ENCODE measurements around the gene UROD. TPM values are rescaled to one million over a fixed set of nuclear protein-coding genes. Genes with fewer than 3 reads are reported as not detected.

The UROD gene
- total RNA-seq, 5 donors from 2014 or later (not counting 1 experiment from before 2014, with no cell fraction given): 52.0 to 58.6 (median 57.3) TPM

DNA sequence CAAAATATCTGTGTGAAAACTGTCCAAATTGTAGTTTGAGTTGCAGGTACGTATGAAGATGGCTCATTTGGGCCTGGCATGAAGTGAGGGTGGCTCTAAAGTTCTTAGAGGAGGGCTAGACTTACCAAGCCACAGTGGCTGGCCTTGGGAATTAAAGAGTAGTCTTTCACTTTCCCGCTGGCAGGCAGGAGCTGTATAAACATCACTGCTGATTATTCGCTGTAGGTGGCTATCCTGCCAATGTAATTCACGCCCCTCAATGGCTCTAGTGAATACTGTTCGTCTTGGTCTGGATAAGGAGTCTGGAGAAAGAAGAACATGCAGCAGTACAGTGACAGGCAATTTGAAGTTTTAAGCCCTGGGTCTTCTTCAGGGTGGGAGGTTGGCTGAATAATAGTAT, 31.0 kb downstream of the UROD start:
- CTCF ChIA-PET: no interaction called here
- no peaks in the 10 kb centered on the region for H3K27me3 ChIP-seq (replicated peaks in 1 of 2; ENCODE audit: control insufficient read depth in 2 of 2, extremely low read depth in 1 of 2, insufficient read depth in 2 of 2, low read length in 1 of 2)
- no peaks in the 10 kb centered on the region for H3K27me3 Mint-ChIP-seq
- no peaks in the 10 kb centered on the region for H3K36me3 ChIP-seq (ENCODE audit: control insufficient read depth in 2 of 2, extremely low read depth in 1 of 2, insufficient read depth in 1 of 2, low read length in 1 of 2)
- peaks cover 26% of the 10 kb centered on the region for H3K36me3 Mint-ChIP-seq
- no peaks in the 10 kb centered on the region for H3K9me3 ChIP-seq
- WGBS (ENCODE audit: insufficient coverage): 100% methylated on average over 4 of the region's 5 CpGs
- no peak overlapping the region for H3K27ac ChIP-seq (ENCODE audit: low read length)
- H3K4me1 Mint-ChIP-seq: no peaks in the 10 kb centered on the region
- H3K4me1 ChIP-seq (ENCODE audit: control insufficient read depth in 1 of 2, extremely low read depth in 1 of 2, insufficient read depth in 2 of 2, low read length in 2 of 2): no peaks in the 10 kb centered on the region
- H3K9me3 Mint-ChIP-seq: no peaks in the 10 kb centered on the region
- no peak for DNase-seq
- POLR2A ChIA-PET: interaction anchor here in 1 of 2 donors (0.5 kb wide), 1 partner anchor 52 kb away, joined by 3 read pairs; no protein-coding TSS in a partner anchor
- no peak overlapping the region for H3K4me3 Mint-ChIP-seq
- no peak for ATAC-seq (replicated peaks in 1 of 4)
- no peak overlapping the region for H3K4me3 ChIP-seq (ENCODE audit: control insufficient read depth in 1 of 2, extremely low read depth in 1 of 2, low read length in 1 of 2)
- no peak overlapping the region for H3K27ac Mint-ChIP-seq

GRCh38 chr1:45044916-45045315, 32.9 kb downstream of the UROD start:
- no peak overlapping the region for H3K27ac ChIP-seq (ENCODE audit: low read length)
- Mint-ChIP-seq H3K9me3 (no peaks in the 10 kb centered on the region), H3K4me3 (no peak overlapping the region), H3K4me1 (peaks cover 0 to 5% (median 5%) of the 10 kb centered on the region in 3 donors), H3K36me3 (peaks cover 23% of the 10 kb centered on the region), H3K27ac (no peak overlapping the region), H3K27me3 (no peaks in the 10 kb centered on the region)
- no peaks in the 10 kb centered on the region for H3K9me3 ChIP-seq
- H3K4me1 ChIP-seq (ENCODE audit: control insufficient read depth in 1 of 2, extremely low read depth in 1 of 2, insufficient read depth in 2 of 2, low read length in 2 of 2): peaks cover 0 to under 1% of the 10 kb centered on the region in 2 experiments
- no peak overlapping the region for H3K4me3 ChIP-seq (ENCODE audit: control insufficient read depth in 1 of 2, extremely low read depth in 1 of 2, low read length in 1 of 2)
- no peaks in the 10 kb centered on the region for H3K36me3 ChIP-seq (ENCODE audit: control insufficient read depth in 2 of 2, extremely low read depth in 1 of 2, insufficient read depth in 1 of 2, low read length in 1 of 2)
- ATAC-seq (replicated peaks in 1 of 4): no peak
- CTCF ChIA-PET: interaction anchor here in 1 of 2 donors (0.7 kb wide), 1 partner anchor 22 kb away, joined by 3 read pairs; no protein-coding TSS in a partner anchor
- H3K27me3 ChIP-seq (replicated peaks in 1 of 2; ENCODE audit: control insufficient read depth in 2 of 2, extremely low read depth in 1 of 2, insufficient read depth in 2 of 2, low read length in 1 of 2): no peaks in the 10 kb centered on the region
- POLR2A ChIA-PET: no interaction called here
- no CpG with 5 or more reads among the region's 1 CpG for WGBS (ENCODE audit: insufficient coverage)
- DNase-seq: no peak

DNA sequence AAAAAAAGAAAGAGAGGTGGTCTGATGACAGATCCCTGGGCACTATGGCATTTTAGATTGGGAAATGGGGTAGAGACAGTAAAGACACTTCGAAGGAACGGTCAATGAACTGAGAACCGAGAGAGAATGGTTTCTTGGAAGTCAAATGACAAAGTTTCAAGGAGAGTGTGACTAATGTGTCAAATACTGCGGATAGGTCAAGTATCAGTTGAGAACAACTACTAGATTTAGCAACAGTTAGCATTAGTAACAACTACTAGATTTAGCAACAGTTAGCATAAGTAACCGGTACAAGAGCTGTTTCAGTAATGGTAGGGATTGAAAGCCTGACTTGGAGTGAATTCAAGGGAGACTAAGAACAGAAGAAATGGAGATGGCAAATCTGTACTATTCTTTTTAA, 35.0 kb downstream of the UROD start:
- Histone ChIP-seq H3K27ac (ENCODE audit: low read length) (no peak overlapping the region), H3K4me1 (ENCODE audit: control insufficient read depth in 1 of 2, extremely low read depth in 1 of 2, insufficient read depth in 2 of 2, low read length in 2 of 2) (peaks cover 9 to 11% of the 10 kb centered on the region in 2 experiments), H3K36me3 (ENCODE audit: control insufficient read depth in 2 of 2, extremely low read depth in 1 of 2, insufficient read depth in 1 of 2, low read length in 1 of 2) (no peaks in the 10 kb centered on the region), H3K27me3 (replicated peaks in 1 of 2; ENCODE audit: control insufficient read depth in 2 of 2, extremely low read depth in 1 of 2, insufficient read depth in 2 of 2, low read length in 1 of 2) (no peaks in the 10 kb centered on the region), H3K9me3 (no peaks in the 10 kb centered on the region), H3K4me3 (ENCODE audit: control insufficient read depth in 1 of 2, extremely low read depth in 1 of 2, low read length in 1 of 2) (no peak overlapping the region)
- H3K27me3 Mint-ChIP-seq: no peaks in the 10 kb centered on the region
- CTCF ChIA-PET: no interaction called here
- H3K9me3 Mint-ChIP-seq: no peaks in the 10 kb centered on the region
- no peak overlapping the region for H3K27ac Mint-ChIP-seq
- H3K4me1 Mint-ChIP-seq: peaks cover 14 to 20% (median 19%) of the 10 kb centered on the region in 3 donors
- POLR2A ChIA-PET: no interaction called here
- no peak for DNase-seq
- peaks cover 11% of the 10 kb centered on the region for H3K36me3 Mint-ChIP-seq
- 94% methylated on average over 3 of the region's 5 CpGs for WGBS (ENCODE audit: insufficient coverage)
- no peak for ATAC-seq (replicated peaks in 1 of 4)
- H3K4me3 Mint-ChIP-seq: no peak overlapping the region

DNA sequence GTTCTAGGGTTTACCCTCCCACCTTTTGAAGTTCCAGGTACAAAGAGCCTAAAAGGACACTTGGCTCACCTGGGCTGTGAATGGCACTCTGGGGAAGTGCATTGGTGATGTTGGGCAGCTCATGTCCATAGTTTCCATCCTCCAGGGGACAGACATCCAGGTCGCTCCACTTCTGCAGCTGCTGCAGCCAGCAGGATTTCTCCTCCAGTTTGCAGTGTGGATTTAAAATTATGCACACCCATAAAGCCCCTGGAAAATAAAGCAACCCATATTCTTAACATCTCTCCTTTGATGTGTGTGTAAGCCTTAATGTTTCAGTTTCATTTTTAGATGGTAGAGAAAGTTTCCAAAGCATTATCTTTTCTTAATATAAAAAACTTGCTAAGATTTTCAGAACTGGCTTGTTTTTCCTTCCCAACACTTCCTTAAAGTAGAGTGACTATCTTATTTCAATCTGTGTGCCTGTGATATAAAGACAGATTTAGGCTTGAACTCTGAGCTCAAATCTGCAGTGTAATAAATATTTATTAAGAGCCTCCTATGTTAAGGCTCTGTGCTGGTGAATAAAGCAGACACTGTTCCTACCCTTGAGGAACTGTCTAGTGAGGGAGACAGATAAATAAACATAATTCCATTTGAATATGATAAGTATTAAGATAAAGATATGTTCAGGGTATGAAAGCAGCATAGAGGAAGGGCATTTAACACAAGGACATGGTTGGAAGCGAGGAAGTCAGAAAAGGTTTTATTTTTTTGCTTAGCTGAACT, 39.1 kb downstream of the UROD start:
- WGBS (ENCODE audit: insufficient coverage): no CpG with 5 or more reads among the region's 2 CpGs
- DNase-seq: peak in 3 of 35 experiments; percentile 3 to 34 (median 6)
- CTCF ChIA-PET: interaction anchor here (0.6 to 1.2 kb wide), 4 partner anchors 9 to 542 kb away, joined by 3 to 6 read pairs (median 4); partner anchors contain the start of gene HECTD3 (in 1 of the 2)
- H3K4me3 ChIP-seq (ENCODE audit: control insufficient read depth in 1 of 2, extremely low read depth in 1 of 2, low read length in 1 of 2): peak overlapping the region; percentile 31 to 39
- Mint-ChIP-seq H3K4me3 (peak overlapping the region; percentile 66 to 77 (median 72)), H3K27me3 (no peaks in the 10 kb centered on the region), H3K36me3 (peaks cover 8% of the 10 kb centered on the region), H3K9me3 (no peaks in the 10 kb centered on the region), H3K4me1 (peaks cover 14 to 23% (median 20%) of the 10 kb centered on the region in 3 donors), H3K27ac (peak overlapping the region; percentile 93 to 96)
- POLR2A ChIA-PET: interaction anchor here in 1 of 2 donors (0.5 to 0.6 kb wide), 2 partner anchors 65 to 297 kb away, joined by 3 read pairs; no protein-coding TSS in a partner anchor
- H3K4me1 ChIP-seq (ENCODE audit: control insufficient read depth in 1 of 2, extremely low read depth in 1 of 2, insufficient read depth in 2 of 2, low read length in 2 of 2): peaks cover 9 to 11% of the 10 kb centered on the region in 2 experiments
- peak; percentile 66 to 83 (median 74) for ATAC-seq (replicated peaks in 1 of 4)
- H3K27me3 ChIP-seq (replicated peaks in 1 of 2; ENCODE audit: control insufficient read depth in 2 of 2, extremely low read depth in 1 of 2, insufficient read depth in 2 of 2, low read length in 1 of 2): no peaks in the 10 kb centered on the region
- H3K9me3 ChIP-seq: no peaks in the 10 kb centered on the region
- peak overlapping the region; percentile 71 for H3K27ac ChIP-seq (ENCODE audit: low read length)
- no peaks in the 10 kb centered on the region for H3K36me3 ChIP-seq (ENCODE audit: control insufficient read depth in 2 of 2, extremely low read depth in 1 of 2, insufficient read depth in 1 of 2, low read length in 1 of 2)

- H3K27ac Mint-ChIP-seq: no peak overlapping the region
- H3K36me3 Mint-ChIP-seq: peaks cover 14% of the 10 kb centered on the region
- H3K9me3 ChIP-seq: no peaks in the 10 kb centered on the region
- no peaks in the 10 kb centered on the region for H3K27me3 Mint-ChIP-seq
- H3K36me3 ChIP-seq (ENCODE audit: control insufficient read depth in 2 of 2, extremely low read depth in 1 of 2, insufficient read depth in 1 of 2, low read length in 1 of 2): no peaks in the 10 kb centered on the region
- no peaks in the 10 kb centered on the region for H3K9me3 Mint-ChIP-seq
- CTCF ChIA-PET: no interaction called here
- DNase-seq (no peak), ATAC-seq (replicated peaks in 1 of 4) (no peak)
- H3K4me1 Mint-ChIP-seq: peaks cover 0 to 4% (median 0%) of the 10 kb centered on the region in 3 donors
- H3K27me3 ChIP-seq (replicated peaks in 1 of 2; ENCODE audit: control insufficient read depth in 2 of 2, extremely low read depth in 1 of 2, insufficient read depth in 2 of 2, low read length in 1 of 2): no peaks in the 10 kb centered on the region
- H3K4me3 Mint-ChIP-seq: no peak overlapping the region
- WGBS (ENCODE audit: insufficient coverage): 100% methylated on average over 1 of the region's 1 CpG
- no peaks in the 10 kb centered on the region for H3K4me1 ChIP-seq (ENCODE audit: control insufficient read depth in 1 of 2, extremely low read depth in 1 of 2, insufficient read depth in 2 of 2, low read length in 2 of 2)
- H3K4me3 ChIP-seq (ENCODE audit: control insufficient read depth in 1 of 2, extremely low read depth in 1 of 2, low read length in 1 of 2): no peak overlapping the region
- POLR2A ChIA-PET: no interaction called here
- no peak overlapping the region for H3K27ac ChIP-seq (ENCODE audit: low read length)
These were observed 45.5 kb downstream of the UROD start for GRCh38 chr1:45057542-45057941.

DNA sequence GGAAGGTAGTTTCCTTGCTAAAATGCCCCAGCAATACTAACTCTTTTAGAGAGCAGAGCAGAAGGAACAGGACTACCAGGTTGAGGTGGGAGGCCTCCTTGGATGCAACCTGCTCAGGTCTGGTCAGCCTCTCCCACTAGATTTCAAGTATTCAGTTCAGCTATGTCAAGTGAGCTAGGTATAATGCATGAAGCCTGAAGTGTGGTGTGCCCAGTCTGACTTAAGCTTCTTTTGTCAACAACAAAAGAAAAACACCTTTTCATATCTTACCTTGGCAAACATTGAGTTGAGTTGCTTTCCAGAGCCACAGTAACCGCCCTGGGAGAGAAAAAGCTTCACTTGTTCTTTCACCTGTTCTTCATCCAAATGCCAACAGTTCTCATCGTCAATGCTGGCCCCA, 47.8 kb downstream of the UROD start:
- Histone ChIP-seq H3K27ac (ENCODE audit: low read length) (no peak overlapping the region), H3K4me1 (ENCODE audit: control insufficient read depth in 1 of 2, extremely low read depth in 1 of 2, insufficient read depth in 2 of 2, low read length in 2 of 2) (no peaks in the 10 kb centered on the region), H3K4me3 (ENCODE audit: control insufficient read depth in 1 of 2, extremely low read depth in 1 of 2, low read length in 1 of 2) (no peak overlapping the region), H3K9me3 (no peaks in the 10 kb centered on the region), H3K27me3 (replicated peaks in 1 of 2; ENCODE audit: control insufficient read depth in 2 of 2, extremely low read depth in 1 of 2, insufficient read depth in 2 of 2, low read length in 1 of 2) (no peaks in the 10 kb centered on the region), H3K36me3 (ENCODE audit: control insufficient read depth in 2 of 2, extremely low read depth in 1 of 2, insufficient read depth in 1 of 2, low read length in 1 of 2) (no peaks in the 10 kb centered on the region)
- POLR2A ChIA-PET: interaction anchor here (0.5 to 0.6 kb wide), 3 partner anchors 199 to 343 kb away, joined by 3 to 6 read pairs (median 4); no protein-coding TSS in a partner anchor
- Mint-ChIP-seq H3K4me3 (no peak overlapping the region), H3K27me3 (no peaks in the 10 kb centered on the region), H3K9me3 (no peaks in the 10 kb centered on the region), H3K4me1 (no peaks in the 10 kb centered on the region), H3K36me3 (peaks cover 14% of the 10 kb centered on the region), H3K27ac (no peak overlapping the region)
- WGBS (ENCODE audit: insufficient coverage): no CpG with 5 or more reads among the region's 2 CpGs
- no peak for ATAC-seq (replicated peaks in 1 of 4)
- DNase-seq: no peak
- CTCF ChIA-PET: interaction anchor here in 1 of 2 donors (0.6 kb wide), 1 partner anchor 534 kb away, joined by 5 read pairs; no protein-coding TSS in a partner anchor
